Activated CD4-positive, alpha-beta T cell treated with anti-CD3 and anti-CD28 coated beads, Interleukin-2, amount 50 U/mL, for 48 hours (primary cell): ENCODE measurements around the gene CDK15.

Experiments
- DNase-seq, 2 experiments: peaks; one replicate each; pipeline ENCODE4 v3.0.0-alpha.2; 2020

The CDK15 gene

DNA sequence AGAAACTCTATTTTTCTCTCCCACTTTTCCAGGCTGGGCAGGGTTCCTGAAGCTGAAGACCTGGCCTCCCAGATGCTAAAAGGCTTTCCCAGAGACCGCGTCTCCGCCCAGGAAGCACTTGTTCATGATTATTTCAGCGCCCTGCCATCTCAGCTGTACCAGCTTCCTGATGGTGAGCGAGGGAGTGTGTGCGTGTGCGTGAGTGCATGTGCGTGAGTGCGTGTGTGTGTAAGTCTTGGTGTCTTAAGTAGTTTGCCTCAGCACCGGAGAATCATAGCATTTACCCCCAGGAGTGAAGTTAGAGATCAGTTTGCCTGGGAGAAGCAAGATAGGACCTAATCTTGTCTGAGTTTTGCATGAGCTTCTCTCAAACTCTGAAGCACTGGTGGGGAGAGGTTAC lies 73.7 kb downstream of the CDK15 start:
- no peak for DNase-seq

DNA sequence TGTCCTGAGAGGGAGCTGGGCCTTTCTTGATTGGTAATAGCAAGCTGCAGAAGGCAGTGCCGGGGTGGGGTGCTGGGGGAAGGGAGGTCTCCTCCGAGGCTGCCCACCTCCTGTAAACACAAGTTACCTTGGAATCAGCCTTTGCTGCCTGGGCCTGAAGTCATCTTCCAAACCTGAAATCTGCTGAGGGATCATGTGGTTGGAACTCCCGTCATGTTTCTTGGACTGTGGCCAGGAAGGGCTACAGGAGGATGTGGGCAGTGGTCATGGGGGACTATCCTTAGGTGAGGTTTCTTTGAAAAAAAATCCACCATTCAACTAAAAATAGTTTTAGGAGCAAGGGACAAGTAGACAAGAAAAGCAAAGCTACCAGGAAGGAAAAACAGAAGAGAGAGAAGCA lies 74.2 kb downstream of the CDK15 start:
- no peak for DNase-seq

DNA sequence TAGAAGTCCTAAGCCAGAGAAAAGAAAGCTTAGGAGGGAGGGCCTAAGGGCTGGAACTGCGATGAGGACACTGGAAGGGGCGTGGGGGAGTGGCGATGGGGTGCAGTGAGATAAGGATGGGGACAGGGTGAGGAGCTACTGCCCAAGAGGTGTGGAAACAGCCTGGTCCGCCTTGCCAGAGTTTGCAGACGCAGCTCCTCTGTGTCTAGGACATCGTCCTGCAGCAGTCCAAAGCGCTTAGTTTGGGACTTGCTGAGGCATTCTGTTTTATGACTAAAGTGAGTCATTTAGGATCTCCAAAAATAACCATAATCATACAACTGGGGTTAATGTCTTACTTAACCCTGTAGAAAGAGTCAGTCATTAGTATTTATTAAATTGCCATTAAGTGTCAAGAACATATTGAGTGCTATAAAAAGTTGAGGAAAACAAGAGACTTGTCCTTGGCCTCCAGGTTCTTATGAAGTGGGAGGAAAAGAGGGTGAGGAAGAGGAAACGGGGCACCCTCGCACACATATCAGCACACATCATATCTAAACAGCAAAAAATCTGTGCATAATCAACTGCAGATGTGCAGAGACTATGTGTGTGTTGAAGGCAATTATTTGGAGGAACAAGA lies 74.8 kb downstream of the CDK15 start:
- DNase-seq: no peak

DNA sequence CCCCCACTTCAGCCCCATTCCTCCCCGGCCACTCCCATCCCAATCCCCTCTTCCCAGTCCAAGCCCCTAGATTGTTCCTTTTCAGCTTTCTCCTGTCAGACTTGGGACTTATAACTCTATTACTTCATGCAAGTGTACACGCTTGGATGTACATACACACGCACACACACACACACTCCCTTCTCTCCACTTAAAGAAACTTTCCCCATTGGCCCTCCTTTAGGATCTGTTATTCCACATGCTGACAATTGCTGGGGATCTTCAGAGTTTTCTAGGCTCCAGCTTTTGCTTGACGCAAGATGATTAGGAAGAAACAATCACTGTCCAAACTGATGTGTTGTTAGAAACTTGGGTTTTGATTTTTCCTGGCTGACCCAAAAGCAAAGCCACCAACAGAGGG lies 75.4 kb downstream of the CDK15 start:
- no peak for DNase-seq

DNA sequence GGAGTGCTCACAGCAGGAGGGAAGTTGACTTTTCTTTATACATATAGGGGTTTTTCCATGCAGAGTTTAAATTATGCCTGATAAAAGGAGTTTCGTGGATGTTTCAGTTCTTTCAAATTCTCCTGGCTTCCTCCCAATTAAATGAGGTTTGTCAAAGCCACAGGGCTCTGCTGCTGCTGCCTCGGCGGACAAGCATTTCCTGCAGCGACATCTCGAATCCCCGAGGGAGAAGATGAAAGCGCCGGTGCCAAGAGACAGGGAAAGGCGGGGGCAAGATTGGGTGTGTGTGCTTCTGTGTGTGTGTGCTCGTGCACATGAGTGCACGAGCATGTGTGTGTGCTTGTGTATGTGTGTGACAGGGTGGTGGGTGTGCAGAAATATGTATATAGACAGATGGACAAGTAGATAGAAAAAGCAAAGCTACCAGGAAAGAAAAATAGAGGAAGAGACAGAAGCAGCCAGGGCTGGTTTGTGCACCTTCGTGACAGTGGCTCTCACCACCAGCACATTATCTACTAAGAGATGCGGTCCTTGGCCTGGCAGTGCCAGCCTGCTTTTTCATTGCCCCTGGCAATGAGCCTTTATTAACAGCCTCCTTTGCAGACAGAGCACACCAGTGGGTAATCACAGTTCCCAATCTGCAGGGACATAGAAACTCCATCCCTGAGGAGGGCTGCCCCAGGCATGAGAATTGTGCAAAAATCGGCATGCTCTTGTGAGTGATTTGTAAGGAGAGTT lies 76.2 kb downstream of the CDK15 start:
- no peak for DNase-seq

DNA sequence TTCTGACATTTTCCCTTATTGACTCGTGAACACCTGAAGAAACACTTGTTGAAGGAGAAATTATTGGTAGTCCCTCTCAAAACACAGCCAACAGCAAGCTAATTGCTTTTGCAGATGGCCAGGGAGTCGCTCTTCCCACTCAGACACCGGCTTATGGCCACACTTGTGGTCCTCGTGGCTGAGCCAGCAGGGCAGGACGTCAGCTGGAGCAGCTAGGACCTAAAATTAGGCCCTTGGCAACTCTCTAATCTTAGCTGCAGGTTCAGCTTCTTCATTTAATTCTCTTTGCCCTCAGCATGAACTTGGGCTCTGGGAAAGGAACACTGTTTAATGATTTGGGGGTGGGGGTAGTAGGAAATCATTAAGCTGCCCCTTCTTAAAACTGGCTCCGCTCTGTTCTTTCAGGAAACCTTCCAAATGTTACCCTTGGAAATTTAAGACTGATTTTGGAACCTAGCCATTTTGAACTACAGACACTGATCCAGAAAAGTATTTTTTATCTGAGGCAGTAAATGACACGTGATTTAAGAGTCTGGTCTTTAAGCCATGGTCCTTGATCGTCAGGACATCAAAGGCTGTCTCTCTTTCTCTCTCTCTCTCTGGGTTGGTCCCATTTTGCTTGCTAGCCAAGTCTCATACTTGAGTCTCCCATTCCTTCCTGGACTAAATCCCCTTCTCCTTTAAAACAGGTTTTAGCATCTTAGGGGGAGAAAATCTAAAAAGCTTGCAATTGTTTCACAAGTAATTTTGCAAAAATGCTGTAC lies 77.5 kb downstream of the CDK15 start:
- DNase-seq: no peak

DNA sequence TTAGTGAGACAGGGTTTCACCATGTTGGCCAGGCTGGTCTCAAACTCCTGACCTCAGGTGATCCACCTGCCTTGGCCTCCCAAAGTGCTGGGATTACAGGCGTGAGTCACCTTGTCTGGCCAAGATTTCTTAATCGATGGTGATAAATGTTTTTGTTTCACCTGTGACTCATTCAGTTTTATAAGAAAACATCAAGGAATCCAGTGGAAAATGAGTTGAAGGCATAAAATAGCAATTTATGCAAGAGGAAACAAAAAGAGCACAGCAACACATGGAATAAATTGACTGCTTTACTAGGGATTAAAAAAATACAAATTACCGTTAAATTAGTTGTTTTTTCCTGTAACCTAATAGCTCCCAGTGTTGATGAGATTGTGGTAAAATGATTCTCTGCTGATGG lies 80.2 kb downstream of the CDK15 start:
- no peak for DNase-seq

DNA sequence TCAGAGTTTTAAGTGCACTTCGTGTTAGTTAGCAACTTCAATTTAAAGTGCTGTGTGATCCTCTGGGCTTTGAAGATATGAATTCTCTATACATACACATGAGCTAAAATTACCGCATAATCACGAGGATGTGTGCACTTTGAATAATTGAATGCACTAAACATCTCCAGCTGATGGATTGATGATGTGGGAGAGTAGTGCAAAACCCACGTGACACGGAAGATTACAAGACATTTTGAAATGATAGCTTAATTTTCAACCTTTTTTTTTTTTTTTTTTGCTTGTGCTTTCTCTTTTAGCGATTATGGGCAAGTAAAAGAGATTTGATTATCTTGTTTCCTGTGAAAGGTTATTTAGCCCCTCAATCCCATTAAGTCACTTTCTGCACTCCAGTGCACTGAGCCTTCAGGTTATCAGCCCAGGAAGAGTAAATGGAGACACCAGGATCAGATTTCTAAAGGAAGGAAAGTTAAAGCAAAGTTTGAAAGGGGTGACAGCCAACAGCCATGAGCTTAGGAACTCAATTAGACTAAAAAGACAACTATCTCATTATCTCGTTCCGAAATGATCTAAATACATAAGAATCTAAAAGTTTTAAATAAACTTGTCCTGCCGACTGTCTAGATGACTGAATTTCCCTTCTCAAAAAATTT lies 81.6 kb downstream of the CDK15 start:
- no peak for DNase-seq

DNA sequence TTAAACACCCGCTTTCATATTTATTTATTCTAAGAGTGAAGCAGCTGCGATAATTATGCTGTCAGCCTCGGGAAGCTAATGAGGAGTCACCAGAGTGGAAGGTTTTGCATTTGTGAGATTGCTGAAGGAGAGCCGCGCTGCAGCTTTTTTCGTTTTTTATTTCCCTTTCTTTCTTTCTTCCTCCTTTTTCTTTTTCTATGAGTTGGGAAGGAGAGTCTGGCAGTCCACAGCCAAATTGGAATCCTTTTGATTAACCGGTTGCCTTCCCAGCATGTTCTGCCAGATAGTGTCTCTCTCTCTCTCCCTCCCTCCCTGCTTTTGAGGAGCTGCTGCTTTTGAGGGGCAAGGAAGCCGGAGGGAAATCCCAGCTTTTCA lies 82.1 kb downstream of the CDK15 start:
- DNase-seq: no peak

DNA sequence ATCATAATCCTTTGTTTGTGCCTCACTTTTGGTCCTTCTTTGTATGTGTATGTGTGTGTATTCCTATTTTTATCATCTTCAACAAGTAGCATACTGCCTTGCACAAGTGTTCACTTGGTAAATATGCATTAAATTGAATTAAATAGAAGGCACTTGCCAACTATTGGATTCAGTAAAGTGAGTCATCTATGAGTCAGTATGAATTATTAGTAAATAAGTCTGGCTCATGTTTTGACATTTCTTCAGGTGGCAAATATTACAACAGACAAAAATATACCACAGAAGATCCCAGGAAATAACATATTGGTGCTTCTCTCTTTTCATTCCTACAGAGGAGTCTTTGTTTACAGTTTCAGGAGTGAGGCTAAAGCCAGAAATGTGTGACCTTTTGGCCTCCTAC lies 84.1 kb downstream of the CDK15 start:
- DNase-seq: no peak

DNA sequence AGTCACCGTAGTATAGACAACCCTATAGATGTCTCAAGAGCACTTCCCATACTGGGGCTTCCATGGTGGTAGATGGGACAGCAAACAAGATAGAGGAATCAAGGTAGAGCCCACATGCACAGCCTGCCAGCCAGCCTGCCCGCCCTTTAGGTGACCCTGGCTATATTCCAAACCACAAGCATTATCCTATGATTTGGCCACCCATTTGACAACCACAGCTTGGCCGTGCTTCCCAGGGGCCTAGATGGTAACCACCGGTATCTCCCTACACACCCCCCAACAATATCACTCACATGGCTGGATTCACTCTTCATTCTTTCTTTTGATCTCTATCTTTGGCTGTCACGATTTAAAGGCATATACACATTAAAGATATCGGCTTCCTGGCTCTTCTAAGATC lies 85.3 kb downstream of the CDK15 start:
- DNase-seq: no peak

DNA sequence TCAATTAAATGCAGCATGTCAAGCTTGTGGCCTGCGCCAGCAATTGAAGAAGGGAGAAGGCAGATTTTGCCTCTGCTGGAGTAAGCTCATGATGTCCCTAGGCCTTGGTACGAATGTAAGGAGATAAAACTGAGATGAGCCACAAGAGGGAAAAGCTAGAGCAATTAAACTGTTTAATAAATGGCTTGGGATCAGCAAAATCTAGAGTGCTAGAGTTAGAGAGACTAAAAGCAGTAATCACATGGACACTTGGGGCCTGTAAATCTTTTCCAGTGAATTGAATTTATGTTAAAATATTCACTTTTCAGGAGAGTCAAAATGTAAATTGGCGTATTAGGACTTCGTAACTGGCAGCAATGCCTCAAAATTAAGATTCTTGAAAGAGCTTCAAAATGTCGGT lies 86.2 kb downstream of the CDK15 start:
- no peak for DNase-seq

DNA sequence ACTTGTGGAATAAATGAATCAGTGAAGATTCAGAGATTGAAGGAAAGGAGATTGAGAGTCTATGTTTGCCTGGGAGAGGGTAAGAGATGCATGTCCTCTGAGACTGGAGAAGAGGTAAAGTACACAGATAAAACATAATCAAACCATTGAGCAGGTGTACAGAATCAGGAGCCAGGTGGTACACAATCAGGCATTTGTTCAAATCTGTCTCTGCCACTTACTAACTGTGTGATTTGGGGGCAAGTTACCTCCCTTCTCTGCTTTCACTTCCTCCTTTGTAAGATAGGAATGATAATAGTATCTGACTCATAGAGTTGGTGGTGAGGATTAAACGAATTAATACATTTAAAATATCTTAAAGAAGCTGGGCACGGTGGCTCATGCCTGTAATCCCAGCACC lies 94.0 kb downstream of the CDK15 start:
- DNase-seq: no peak

DNA sequence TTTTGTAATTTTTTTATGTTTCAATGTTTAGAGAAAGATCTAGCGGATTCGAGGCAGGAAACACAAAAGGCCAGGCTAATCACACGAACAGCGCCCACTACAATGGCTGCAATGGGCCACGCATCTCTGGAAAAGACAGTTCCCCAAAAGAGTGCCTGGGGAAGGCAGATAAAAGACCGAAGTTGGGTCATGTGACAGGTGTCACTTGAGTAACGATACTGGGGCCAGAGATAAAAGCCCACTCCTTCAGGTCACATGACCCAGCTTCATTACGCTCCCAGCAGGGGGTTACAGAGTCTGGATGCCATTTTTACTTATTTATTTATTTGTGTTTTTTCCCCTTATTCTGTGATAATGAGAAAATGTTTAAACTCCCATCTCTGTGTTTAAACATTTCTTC lies 95.4 kb downstream of the CDK15 start:
- DNase-seq: no peak

DNA sequence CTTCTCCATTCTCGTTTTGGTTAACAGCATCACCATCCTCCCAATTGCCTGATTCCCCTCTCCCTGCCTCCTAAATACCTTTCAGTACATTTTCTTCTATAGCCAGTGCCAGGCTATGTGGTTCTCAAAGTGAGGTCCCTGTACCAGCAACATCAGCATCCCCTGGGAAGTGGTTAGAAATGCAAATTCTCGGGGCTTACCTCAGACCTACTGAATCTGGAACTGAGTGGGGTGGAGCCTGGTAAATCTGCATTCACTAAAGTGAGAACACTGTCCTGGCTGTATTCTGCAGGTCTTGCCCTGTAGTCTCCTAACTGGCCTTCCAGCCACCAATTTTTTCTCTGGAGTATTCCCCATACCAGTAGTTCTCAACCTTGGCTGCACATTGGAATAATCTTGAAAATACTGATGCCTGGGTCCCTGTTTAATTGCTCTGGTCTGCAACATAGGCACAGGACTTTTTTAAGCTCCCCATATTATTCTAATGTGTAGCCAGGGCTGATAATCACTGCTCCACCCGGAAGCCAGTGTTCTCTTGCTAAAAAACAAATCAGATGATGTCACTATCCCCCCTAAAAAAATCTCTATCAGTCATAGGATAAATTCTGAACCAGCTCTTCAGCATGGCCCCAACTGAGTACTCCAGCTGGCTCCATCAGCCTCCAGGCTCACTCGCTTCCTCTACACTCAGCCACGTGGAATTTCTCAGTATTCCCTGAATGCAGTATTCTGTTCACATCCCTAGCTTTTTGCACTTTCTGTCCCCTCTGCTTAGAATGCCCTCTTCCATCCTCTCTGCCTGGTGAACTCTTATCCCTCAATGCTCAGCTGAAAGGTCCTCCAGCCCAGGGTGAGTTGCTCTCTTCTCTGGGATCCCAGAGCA lies 98.4 kb downstream of the CDK15 start:
- DNase-seq: no peak

DNA sequence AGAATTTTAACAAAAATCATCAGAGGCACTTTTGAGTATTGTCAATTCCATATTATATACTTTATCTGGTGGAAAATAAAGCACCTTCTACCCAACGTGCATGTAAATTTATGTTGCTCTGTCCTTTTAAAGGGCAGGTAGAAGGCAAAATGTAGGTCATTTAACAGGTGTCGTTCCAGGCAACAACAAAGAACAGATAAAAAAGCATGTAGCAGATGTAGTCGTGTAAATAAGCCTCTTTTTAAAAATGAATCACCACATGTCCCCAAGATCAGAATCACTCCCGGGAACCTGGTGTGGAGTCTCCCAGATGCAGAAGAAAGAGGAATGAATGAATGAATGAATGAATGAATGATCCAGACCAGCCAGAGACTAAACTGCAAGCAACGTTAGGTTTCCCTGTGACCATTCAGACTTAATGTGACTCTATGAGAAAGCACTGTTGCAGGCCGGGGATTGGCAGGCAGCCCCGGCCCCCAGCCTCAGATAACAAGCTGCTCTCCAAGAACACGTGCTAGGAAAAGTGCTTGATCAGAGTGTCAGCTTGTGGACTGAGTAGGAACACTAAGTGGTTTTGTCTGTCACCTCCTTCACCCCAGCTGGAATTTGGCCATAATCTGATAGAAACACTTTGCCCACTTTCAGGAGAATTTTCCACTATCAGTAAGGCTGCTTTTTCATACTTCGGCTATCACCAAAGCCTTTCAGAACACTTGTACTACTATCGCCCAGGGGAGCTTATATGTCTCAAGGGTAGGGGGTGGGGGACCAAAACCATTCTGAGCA lies 100.6 kb downstream of the CDK15 start:
- DNase-seq: no peak

DNA sequence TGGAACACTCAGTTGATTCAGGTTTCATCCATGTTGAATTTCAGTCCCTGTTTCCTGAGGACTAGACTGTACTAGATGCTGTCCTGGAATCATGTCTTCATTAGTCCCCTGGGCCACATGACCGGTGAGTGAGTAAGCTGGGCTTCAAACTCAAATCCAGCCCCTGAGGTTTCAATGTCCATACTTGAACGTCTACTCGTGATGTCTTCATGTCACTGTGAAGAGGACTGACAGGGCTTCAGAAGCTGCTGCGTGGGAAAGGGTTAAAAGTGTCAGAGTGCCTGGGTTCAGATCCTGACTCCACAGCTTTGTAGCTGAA lies 101.2 kb downstream of the CDK15 start:
- no peak for DNase-seq

DNA sequence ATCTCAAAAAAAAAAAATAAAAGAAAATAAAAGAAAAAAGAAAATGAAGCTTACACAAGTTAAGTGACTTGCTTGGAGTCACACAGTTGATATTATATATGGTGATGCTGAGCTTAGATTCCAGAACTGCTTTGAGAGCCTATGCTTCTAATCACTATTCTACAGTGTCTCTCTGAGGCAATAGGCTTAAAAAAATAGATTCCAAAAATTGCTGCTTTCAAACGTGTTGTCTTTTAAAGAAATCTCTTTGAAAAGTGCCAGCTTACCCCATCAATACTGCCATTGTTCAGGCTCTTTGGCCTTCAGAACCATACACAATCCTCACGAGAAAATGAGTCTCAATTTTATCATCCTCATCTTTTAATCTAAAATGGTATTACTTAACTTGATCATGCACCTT lies 102.6 kb downstream of the CDK15 start:
- DNase-seq: no peak

DNA sequence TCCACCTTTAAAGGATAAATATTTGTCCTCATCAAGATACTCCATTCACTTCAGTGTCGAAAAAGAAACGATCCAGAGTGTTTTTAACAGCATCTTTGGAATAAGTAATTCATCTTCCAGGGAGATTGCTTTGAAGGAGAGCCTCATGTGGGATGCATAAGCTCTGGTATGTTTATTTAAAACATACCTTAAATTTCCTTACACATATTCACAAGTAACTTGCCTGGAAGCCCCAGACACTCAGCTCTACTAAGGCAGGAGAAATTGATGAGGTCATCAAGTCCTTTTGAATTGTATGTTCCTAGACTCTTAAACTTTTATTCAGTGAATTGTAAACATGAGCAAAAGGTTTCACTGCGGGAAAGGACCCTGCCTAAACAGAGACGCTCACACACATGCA lies 103.0 kb downstream of the CDK15 start:
- no peak for DNase-seq

DNA sequence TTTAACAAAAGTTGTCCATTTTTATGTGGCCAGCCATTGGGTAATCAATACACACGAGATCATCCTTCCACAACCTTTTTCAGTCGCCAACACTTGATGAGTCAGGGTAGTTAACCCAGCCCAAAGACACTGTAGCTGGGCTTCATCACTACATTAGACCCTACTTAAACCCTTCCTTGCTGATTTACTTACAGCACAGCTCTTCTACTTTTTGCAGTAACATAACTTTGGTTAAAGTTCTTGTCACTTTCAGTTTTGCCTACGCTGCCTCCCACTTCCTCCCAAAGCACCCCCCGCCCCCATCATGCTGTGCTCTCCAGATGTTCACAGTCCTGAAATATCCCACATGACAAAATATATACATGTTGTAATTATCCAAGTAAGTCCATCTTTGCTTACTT lies 103.6 kb downstream of the CDK15 start:
- no peak for DNase-seq

DNA sequence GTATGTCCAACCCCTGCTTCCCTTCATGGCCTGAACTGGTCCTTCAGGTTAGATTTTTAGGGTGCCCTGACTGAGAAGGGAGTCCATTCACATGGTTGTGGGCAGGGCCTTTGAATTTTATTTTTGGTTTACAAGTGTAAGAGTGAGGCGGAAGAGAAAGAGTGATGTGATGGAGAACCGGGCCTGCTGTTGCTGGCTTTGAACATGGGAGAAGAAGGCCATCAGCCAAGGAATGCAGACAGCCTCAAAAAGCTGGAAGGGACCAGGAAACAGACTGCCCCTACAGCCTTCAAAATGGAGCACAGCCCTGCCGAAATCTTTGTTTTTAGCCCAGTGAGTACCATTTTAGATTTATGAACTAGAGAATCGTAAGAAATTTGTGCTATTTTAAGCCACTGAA lies 105.0 kb downstream of the CDK15 start:
- no peak for DNase-seq

DNA sequence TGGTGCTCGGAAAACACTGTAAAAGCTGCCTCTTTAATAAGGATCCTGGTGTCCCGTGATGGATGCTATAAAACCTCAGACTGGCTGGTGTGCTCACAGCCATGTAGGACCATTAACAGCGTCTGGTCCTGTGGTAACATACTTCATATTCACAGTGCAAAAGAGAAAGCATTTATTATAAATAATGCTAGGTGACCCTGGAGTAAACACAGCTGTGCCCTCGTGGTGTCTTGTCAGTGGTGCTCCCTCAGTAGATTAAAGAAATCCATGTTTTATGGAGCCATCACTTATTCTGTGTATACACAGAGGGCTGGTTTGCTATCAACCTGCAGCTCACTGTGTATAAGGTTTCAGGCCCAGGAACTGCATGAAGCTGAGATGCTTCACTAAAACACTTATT lies 106.9 kb downstream of the CDK15 start:
- no peak for DNase-seq
